ENCODE data around the gene CASP6.

GRCh38 chr4:109752525-109752924 is 49.3 kb upstream of the CASP6 start:
- TF ChIP-seq, protein P1, sequence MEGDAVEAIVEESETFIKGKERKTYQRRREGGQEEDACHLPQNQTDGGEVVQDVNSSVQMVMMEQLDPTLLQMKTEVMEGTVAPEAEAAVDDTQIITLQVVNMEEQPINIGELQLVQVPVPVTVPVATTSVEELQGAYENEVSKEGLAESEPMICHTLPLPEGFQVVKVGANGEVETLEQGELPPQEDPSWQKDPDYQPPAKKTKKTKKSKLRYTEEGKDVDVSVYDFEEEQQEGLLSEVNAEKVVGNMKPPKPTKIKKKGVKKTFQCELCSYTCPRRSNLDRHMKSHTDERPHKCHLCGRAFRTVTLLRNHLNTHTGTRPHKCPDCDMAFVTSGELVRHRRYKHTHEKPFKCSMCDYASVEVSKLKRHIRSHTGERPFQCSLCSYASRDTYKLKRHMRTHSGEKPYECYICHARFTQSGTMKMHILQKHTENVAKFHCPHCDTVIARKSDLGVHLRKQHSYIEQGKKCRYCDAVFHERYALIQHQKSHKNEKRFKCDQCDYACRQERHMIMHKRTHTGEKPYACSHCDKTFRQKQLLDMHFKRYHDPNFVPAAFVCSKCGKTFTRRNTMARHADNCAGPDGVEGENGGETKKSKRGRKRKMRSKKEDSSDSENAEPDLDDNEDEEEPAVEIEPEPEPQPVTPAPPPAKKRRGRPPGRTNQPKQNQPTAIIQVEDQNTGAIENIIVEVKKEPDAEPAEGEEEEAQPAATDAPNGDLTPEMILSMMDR (IDR thresholded peaks at IDR 0.05), result no peak
- TF ChIP-seq ZFX (IDR thresholded peaks at IDR 0.05; ENCODE audit: borderline replicate concordance), result no peak
